Measurements from ENCODE around the gene ITPRIPL2. TPM values are rescaled to one million over a fixed set of nuclear protein-coding genes. Genes with fewer than 3 reads are reported as not detected.

Gene ITPRIPL2
- total RNA-seq, 1 experiment from 2014 or later = 67.9 TPM

- Histone ChIP-seq H3K9me3 (ENCODE audit: control insufficient read depth in 1 of 2, insufficient read depth in 1 of 2, low read depth in 1 of 2, low read length in 2 of 2) (no peaks in the 10 kb centered on the region), H3K9ac (ENCODE audit: low read length) (peak overlapping the region; percentile 89), H4K20me1 (ENCODE audit: insufficient read depth) (no peaks in the 10 kb centered on the region), H3K27me3 (ENCODE audit: insufficient read depth, low read length) (no peaks in the 10 kb centered on the region), H3K4me1 (ENCODE audit: control insufficient read depth in 1 of 2, insufficient read depth in 2 of 2, low read length in 2 of 2) (peaks cover 0 to 12% of the 10 kb centered on the region in 2 experiments; a peak in 3 of 4 replicates), H2AFZ (ENCODE audit: low read depth, low read length, poor library complexity, severe bottlenecking) (no peak overlapping the region), H3K79me2 (ENCODE audit: insufficient read depth, low read length) (peaks cover 5% of the 10 kb centered on the region; the same call in 1 of the 2 replicates), H3K9me2 (ENCODE audit: insufficient read depth) (no peaks in the 10 kb centered on the region), H3K4me2 (ENCODE audit: low read length) (peak overlapping the region; percentile 77), H3K36me3 (ENCODE audit: control insufficient read depth in 1 of 2, insufficient read depth in 2 of 2, low read length in 2 of 2) (no peaks in the 10 kb centered on the region), H3K27ac (ENCODE audit: low read depth, low read length) (peak overlapping the region; percentile 98; the same call in 1 of the 2 replicates), H3K4me3 (replicated peaks in 1 of 2; ENCODE audit: low read depth in 1 of 2, low read length in 2 of 2) (peak overlapping the region; percentile 63 to 85)
- DNase-seq (ENCODE audit: low read depth, low spot score) (no peak), ATAC-seq (no peak)
- TF ChIP-seq FOSL1 (IDR thresholded peaks at IDR 0.05; ENCODE audit: low read depth) = no peak
- no peak for TF ChIP-seq EZH2phosphoT487 (IDR thresholded peaks at IDR 0.05; ENCODE audit: borderline replicate concordance)
- TF ChIP-seq SRF (IDR thresholded peaks at IDR 0.05; ENCODE audit: low read depth) = no peak
- no peak for TF ChIP-seq MAX (IDR thresholded peaks at IDR 0.05)
- TF ChIP-seq, protein P1, sequence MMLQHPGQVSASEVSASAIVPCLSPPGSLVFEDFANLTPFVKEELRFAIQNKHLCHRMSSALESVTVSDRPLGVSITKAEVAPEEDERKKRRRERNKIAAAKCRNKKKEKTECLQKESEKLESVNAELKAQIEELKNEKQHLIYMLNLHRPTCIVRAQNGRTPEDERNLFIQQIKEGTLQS (IDR thresholded peaks at IDR 0.05) = no peak
- TF ChIP-seq CEBPB (IDR thresholded peaks at IDR 0.05; ENCODE audit: low read depth) = no peak
- no peak for TF ChIP-seq CBX3 (IDR thresholded peaks at IDR 0.05; ENCODE audit: low read depth)
- no peak for TF ChIP-seq ELF1 (IDR thresholded peaks at IDR 0.05; ENCODE audit: borderline replicate concordance, low read depth)
- no peak for TF ChIP-seq SIN3A (IDR thresholded peaks at IDR 0.05; ENCODE audit: low read depth)
- no peak for TF ChIP-seq RAD21 (IDR thresholded peaks at IDR 0.05; ENCODE audit: low read depth)
- no peak for TF ChIP-seq EGR1 (IDR thresholded peaks at IDR 0.05; ENCODE audit: low read depth)
- no peak for TF ChIP-seq ZBTB33 (IDR thresholded peaks at IDR 0.05; ENCODE audit: extremely low read depth, insufficient replicate concordance, low read length)
- TF ChIP-seq CTCF (IDR thresholded peaks at IDR 0.05 in 2 of 3, conservative IDR thresholded peaks at IDR 0.05 in 1 of 3; ENCODE audit: borderline replicate concordance in 1 of 3, insufficient read depth in 1 of 3, low read depth in 2 of 3, low read length in 2 of 3) = no peak
- TF ChIP-seq POLR2A (IDR thresholded peaks at IDR 0.05; ENCODE audit: borderline replicate concordance, extremely low read depth, insufficient read depth, insufficient read length) = no peak
- no peak for TF ChIP-seq JUND (IDR thresholded peaks at IDR 0.05)
- TF ChIP-seq, protein P2, sequence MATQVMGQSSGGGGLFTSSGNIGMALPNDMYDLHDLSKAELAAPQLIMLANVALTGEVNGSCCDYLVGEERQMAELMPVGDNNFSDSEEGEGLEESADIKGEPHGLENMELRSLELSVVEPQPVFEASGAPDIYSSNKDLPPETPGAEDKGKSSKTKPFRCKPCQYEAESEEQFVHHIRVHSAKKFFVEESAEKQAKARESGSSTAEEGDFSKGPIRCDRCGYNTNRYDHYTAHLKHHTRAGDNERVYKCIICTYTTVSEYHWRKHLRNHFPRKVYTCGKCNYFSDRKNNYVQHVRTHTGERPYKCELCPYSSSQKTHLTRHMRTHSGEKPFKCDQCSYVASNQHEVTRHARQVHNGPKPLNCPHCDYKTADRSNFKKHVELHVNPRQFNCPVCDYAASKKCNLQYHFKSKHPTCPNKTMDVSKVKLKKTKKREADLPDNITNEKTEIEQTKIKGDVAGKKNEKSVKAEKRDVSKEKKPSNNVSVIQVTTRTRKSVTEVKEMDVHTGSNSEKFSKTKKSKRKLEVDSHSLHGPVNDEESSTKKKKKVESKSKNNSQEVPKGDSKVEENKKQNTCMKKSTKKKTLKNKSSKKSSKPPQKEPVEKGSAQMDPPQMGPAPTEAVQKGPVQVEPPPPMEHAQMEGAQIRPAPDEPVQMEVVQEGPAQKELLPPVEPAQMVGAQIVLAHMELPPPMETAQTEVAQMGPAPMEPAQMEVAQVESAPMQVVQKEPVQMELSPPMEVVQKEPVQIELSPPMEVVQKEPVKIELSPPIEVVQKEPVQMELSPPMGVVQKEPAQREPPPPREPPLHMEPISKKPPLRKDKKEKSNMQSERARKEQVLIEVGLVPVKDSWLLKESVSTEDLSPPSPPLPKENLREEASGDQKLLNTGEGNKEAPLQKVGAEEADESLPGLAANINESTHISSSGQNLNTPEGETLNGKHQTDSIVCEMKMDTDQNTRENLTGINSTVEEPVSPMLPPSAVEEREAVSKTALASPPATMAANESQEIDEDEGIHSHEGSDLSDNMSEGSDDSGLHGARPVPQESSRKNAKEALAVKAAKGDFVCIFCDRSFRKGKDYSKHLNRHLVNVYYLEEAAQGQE (IDR thresholded peaks at IDR 0.05; ENCODE audit: low read depth) = no peak
- TF ChIP-seq ZNF274 (IDR thresholded peaks at IDR 0.05; ENCODE audit: low read depth, low read length) = no peak
- no peak for TF ChIP-seq TCF7L2 (IDR thresholded peaks at IDR 0.05; ENCODE audit: borderline replicate concordance, extremely low read depth, insufficient read depth, insufficient read length)
- TF ChIP-seq POLR2AphosphoS5 (IDR thresholded peaks at IDR 0.05; ENCODE audit: low read depth, low read length) = no peak
- intact Hi-C loops (cut with micrococcal nuclease) = loop anchor here (5.0 kb wide), 1 partner anchor 71 kb away; no protein-coding TSS in a partner anchor
- ChIA-PET CTCF (interaction anchor here (1.0 to 1.1 kb wide), 2 partner anchors 85 to 111 kb away, joined by 3 to 9 read pairs; partner anchors contain the start of gene TMC7), POLR2A (interaction anchor here (2.6 kb wide), 1 partner anchor 267 kb away, joined by 11 read pairs; the partner anchor contains the start of gene ARL6IP1), RAD21 (ENCODE audit: low non-redundant PET in 1 of 2, low total read pairs in 2 of 2, uncharacterized antibody in 2 of 2, unreplicated experiment in 2 of 2) (no interaction called here)
- BruUV-seq (replicated peaks) = no TSS peak
Measured at GRCh38 chr16:19068237-19068815, 45.4 kb upstream of the ITPRIPL2 start.

All from HCT116 (cell line).